ENCODE measurements around the gene MEI4.

The MEI4 gene

DNA sequence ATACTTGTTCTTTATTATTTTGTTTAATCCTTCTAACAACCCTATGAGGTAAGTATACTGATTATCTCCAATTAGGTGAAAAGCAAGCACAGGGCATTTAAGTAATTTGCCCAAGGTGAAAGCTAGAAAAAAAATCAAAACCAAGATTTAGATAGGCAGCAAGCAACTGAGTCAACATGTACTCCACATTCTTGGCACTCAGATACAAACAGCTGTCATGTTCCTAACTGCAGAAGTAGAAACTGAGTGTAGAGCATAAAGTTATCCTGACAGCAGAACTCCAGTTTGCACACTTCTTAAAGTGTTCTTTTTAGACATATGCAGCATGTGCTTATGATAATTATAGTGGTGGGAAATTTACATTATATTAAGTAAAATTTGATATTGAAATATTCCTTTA lies 278.1 kb downstream of the MEI4 start:
- no peak for DNase-seq (ENCODE audit: low read depth in 1 of 2, low spot score in 1 of 2)

- DNase-seq (ENCODE audit: low read depth in 1 of 2, low spot score in 1 of 2) = no peak
Observed at GRCh38 chr6:77962070-77962469, 309.2 kb downstream of the MEI4 start.

- DNase-seq (ENCODE audit: low read depth in 1 of 2, low spot score in 1 of 2) = no peak
Observed at GRCh38 chr6:77965449-77965848, 312.6 kb downstream of the MEI4 start.

GRCh38 chr6:77972334-77972733 lies 319.5 kb downstream of the MEI4 start:
- no peak for DNase-seq (ENCODE audit: low read depth in 1 of 2, low spot score in 1 of 2)

All from activated T-helper 1 cell treated with anti-CD3 and anti-CD28 coated beads, Interleukin-2, amount 50 U/mL, for 16 hours (primary cell).